ENCODE results near the gene RIMKLB. TPM values are rescaled to one million over a fixed set of nuclear protein-coding genes. Genes with fewer than 3 reads are reported as not detected.

The RIMKLB gene
- total and polyA plus RNA-seq, 2 of the 8 experiments (the other 6 are each of a cell fraction or from before 2014, with no cell fraction given): 37.8 to 78.2 TPM

GRCh38 chr12:8662593-8662992, 35.2 kb upstream of the RIMKLB start, which contains the start of gene MFAP5 (continued):
- no peak for TF ChIP-seq HDAC2 (IDR thresholded peaks at IDR 0.05; ENCODE audit: borderline replicate concordance in 1 of 2, low read depth in 2 of 2, low read length in 2 of 2)
- TF ChIP-seq, protein P1, sequence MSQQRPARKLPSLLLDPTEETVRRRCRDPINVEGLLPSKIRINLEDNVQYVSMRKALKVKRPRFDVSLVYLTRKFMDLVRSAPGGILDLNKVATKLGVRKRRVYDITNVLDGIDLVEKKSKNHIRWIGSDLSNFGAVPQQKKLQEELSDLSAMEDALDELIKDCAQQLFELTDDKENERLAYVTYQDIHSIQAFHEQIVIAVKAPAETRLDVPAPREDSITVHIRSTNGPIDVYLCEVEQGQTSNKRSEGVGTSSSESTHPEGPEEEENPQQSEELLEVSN (IDR thresholded peaks at IDR 0.05): no peak
- TF ChIP-seq CHD2 (IDR thresholded peaks at IDR 0.05; ENCODE audit: low read length): no peak

Measured in H1 (cell line).